PC-9 (cell line): ENCODE measurements around the gene FA2H.

Experiments
- EZH2 ChIP-seq: fragments of 200-600 bp; sonication (generic); IDR thresholded peaks from 2 replicates; pipeline ENCODE4 v1.8.0; 2017; ENCODE audit warnings: antibody characterized with exemption, low read depth
- TF ChIP-seq, protein P1 (sequence below): fragments of 200-600 bp; sonication (generic); conservative IDR thresholded peaks from 2 replicates; pipeline ENCODE4 v1.6.1; 2017; ENCODE audit warnings: mixed run types, antibody characterized with exemption, mild to moderate bottlenecking, moderate library complexity

GRCh38 chr16:74766729-74767128 lies 7.9 kb downstream of the FA2H start:
- TF ChIP-seq, protein P1, sequence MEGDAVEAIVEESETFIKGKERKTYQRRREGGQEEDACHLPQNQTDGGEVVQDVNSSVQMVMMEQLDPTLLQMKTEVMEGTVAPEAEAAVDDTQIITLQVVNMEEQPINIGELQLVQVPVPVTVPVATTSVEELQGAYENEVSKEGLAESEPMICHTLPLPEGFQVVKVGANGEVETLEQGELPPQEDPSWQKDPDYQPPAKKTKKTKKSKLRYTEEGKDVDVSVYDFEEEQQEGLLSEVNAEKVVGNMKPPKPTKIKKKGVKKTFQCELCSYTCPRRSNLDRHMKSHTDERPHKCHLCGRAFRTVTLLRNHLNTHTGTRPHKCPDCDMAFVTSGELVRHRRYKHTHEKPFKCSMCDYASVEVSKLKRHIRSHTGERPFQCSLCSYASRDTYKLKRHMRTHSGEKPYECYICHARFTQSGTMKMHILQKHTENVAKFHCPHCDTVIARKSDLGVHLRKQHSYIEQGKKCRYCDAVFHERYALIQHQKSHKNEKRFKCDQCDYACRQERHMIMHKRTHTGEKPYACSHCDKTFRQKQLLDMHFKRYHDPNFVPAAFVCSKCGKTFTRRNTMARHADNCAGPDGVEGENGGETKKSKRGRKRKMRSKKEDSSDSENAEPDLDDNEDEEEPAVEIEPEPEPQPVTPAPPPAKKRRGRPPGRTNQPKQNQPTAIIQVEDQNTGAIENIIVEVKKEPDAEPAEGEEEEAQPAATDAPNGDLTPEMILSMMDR, result no peak
- no peak for TF ChIP-seq EZH2
